Choroid plexus epithelial cell (primary cell): ENCODE results near the gene ADTRP.
A peak's percentile ranks its signal among the peaks of the same experiment; 100 is the strongest.

Experiments used
- DNase-seq: peaks from one replicate; pipeline ENCODE4 v3.0.0-alpha.2; 2010; ENCODE audit warnings: low read depth
- H3K4me3 ChIP-seq: 2 replicates; pipeline ENCODE4 v1.5.1; 2011; ENCODE audit warnings: low read depth, mild to moderate bottlenecking, control low read depth, low read length, moderate library complexity
- CTCF ChIP-seq: conservative IDR thresholded peaks from 2 replicates; pipeline ENCODE4 v1.5.1; 2011; ENCODE audit warnings: low read depth, mild to moderate bottlenecking, control low read depth, inconsistent platforms, low read length, moderate library complexity

The ADTRP gene

GRCh38 chr6:11734861-11735613 is 43.6 kb downstream of the ADTRP start:
- no peak overlapping the region for H3K4me3 ChIP-seq
- no peak for DNase-seq
- no peak for TF ChIP-seq CTCF

- no peak for TF ChIP-seq CTCF
- no peak overlapping the region for H3K4me3 ChIP-seq
- peak; percentile 83 for DNase-seq
Measured at GRCh38 chr6:11732036-11732631, 46.5 kb downstream of the ADTRP start.

GRCh38 chr6:11731423-11731822 is 47.2 kb downstream of the ADTRP start:
- no peak for TF ChIP-seq CTCF
- no peak for DNase-seq
- H3K4me3 ChIP-seq, result no peak overlapping the region

- DNase-seq, result no peak
- no peak overlapping the region for H3K4me3 ChIP-seq
- TF ChIP-seq CTCF, result no peak
Measured at GRCh38 chr6:11730641-11731040, 48.0 kb downstream of the ADTRP start.

- no peak overlapping the region for H3K4me3 ChIP-seq
- TF ChIP-seq CTCF, result no peak
- DNase-seq, result no peak
Measured at GRCh38 chr6:11729076-11729475, 49.5 kb downstream of the ADTRP start.

- no peak for DNase-seq
- H3K4me3 ChIP-seq, result no peak overlapping the region
- TF ChIP-seq CTCF, result no peak
Measured at GRCh38 chr6:11727998-11728961, 50.3 kb downstream of the ADTRP start.
